ENCODE results near the gene TBXAS1.
A peak's percentile ranks its signal among the peaks of the same experiment; 100 is the strongest.

TBXAS1 gene

DNA sequence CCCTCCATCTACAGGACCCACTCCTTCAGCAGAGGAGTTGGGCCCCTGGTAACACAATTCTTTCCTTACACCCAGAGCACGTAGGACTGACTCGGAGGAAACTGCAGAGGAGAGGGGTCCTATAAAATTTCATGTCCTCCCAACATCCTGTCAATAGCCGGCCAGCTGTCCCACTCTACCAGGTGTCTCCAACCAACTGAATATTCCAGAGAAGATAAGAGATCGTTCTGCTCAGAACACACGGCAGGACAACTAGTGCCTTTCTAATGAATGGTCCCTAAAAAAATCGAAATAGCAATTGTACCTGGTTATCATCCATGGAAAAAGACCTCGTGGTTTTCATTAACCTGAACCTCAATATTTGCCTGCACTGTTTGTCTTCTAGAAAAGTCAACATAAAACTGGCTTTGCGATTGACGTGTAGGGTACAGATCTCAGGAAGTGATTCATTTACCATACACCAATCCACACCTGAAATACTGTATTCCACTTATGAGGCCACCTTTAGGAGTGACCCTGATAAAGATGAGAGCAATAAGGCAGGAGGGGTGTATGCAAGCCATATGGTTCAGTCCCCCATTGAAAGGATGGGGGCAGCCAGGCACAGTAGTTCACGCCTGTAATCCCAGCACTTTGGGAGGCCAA, 121.9 kb downstream of the TBXAS1 start:
- no peak for DNase-seq

DNA sequence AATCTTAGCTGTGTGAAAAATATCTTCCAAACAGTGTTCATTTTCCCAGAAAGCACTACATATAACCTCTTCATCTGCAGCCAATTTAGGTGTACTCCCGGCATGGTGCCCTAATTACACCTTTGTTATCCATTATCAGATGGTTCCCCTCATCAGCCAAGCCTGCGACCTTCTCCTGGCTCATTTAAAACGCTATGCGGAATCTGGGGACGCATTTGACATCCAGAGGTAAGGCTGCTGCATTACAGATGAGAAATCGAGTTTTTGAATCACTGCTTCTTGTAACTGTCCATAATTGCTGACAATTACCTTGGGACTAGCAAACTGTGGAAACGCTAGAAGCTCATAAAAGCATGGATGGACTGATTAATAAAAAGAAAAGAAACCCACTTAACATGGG, 124.2 kb downstream of the TBXAS1 start:
- peak; percentile 49 for DNase-seq

DNA sequence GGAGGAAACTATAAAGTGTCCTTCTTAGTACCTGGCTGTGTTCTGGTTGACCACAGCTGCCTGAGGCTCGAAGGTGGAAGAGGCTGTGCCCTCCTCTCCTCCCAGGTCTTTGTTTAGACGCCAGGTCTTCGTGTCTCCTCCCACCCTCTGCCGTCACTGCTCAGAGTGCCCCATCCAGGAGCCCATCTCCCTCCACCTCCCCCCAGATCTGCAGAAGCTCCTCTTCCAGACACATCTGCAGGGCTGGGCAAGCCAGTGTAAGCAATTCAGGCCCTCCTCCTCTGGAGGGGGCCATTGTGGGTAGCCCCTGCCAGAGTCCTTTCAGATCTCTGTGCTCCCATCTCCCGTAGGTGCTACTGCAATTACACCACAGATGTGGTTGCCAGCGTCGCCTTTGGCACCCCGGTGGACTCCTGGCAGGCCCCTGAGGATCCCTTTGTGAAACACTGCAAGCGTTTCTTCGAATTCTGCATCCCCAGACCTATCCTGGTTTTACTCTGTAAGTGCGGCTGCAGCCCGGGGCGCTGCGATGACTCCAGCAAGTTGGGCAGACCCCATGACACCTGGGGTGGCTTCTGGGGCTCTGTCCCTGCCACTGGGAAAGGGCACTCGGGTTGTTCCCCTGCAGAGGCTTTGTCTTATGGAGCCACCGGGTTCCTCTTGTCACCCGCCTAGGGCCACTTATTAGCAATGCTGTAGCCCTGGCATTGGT, 126.2 kb downstream of the TBXAS1 start:
- no peak for DNase-seq

DNA sequence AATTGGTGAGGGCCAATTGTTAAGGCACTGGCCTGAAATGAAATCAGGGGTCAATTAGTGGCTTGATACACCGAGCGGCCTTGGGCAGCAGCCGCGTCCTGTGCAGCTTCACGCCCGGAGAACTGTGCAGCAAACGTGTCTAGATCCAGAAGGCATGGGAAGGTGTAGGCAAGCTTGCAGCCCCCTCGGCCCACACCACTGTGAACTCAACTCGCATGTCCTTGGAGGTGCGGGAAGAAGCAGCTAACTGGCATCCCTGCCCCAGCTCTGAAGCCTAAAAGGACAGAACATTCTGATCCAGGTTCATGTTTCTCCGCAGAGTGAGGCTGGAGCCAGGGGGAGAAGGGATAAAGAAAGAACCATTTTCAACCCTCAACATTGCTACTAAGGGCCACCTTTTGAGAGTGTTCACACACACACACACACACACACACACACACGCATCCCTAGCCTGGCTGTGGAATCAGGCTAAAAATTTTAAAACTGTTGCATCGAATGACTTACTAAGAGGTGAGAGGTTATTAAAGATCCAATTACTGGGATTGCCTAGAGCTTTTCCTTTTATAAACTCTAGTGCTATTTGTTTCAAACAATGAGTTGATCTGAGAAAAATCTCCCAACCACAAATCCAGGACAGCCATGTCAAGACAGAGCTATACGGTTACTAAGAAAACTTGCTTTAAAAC, 129.7 kb downstream of the TBXAS1 start:
- no peak for DNase-seq

DNA sequence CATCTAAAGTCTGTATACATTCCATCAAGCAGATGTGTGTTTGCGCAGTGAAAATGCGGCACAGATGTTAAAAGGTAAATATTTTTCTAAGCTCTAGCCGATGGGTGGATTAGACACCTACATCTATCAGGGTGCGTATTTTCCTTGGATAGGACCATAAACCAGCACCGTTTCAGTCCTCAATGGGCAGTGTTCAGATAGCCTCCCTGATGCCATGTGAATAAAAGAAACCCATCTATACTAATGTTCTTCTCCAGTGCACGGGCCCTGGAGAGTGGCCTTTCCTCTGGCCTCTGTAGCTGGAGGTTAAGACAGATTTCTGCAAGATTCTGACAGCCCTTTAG, 130.2 kb downstream of the TBXAS1 start:
- no peak for DNase-seq

DNA sequence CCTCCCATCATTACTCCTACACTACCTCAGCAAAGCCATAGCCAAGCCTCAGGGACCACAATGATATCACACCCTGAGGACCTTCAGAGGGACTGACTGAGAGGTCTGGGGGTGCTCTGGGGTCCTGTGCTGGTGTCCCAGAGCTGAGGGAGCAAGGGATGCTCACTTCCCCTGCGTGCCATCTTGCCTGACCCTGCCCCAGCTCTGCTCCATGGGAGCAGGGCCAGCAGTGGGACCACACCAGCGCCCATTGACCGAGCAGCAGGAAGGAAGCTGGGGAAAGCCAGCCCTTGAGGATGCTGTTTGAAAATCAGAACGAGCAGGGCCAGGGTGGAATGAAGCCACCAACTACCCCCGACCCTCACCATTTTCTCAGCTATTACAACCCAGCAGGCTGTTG, 130.7 kb downstream of the TBXAS1 start:
- no peak for DNase-seq

DNA sequence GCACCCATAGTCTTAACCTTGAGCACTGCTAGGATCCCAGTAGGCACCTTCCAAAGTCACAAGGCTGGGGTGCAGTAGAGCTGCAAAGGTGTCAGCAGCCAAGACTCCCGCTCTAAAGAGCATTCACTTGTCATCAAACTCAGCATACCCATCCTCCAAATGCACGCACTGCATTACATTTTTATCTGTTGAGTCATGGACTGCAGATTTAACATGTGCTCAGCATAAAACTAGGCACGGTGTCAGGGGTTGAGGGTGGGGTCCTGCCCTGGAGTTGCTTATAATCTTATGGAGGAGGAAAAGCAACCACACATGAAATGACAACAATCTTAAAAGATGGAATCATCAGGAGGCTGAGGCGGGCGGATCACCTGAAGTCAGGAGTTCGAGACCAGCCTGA, 131.1 kb downstream of the TBXAS1 start:
- no peak for DNase-seq

DNA sequence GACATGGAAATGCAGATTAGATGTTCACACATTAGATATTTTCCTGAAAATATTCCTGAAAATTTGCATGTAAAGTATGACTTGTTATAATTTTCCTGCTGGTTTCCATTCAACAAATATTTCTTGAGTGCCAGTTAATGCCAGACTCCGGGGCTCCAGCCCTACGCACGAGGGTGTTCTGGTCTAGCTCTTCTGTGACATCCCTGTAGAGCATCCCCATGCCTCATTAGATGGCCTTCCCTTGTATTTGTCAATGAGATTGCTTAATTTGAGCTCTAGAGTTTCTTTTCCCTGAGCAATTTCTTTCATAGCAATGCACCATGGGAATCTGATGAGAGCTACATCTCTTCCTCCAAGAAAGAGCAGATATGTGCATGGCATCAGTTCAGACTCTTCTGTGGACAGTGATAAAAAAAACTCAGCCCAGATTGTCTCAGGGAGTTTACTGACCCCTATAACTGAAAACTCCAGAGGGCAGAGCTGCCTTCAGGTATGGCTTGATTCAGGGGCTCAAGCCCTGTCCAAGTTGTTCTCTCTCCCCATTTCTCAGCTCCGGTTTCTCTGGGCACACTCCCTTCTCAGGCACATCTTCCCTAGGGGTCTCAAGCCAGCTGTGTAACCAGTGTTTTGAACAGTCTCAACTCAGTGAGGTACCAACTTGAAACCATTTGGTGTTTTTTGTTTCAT, 137.0 kb downstream of the TBXAS1 start:
- DNase-seq = no peak

DNA sequence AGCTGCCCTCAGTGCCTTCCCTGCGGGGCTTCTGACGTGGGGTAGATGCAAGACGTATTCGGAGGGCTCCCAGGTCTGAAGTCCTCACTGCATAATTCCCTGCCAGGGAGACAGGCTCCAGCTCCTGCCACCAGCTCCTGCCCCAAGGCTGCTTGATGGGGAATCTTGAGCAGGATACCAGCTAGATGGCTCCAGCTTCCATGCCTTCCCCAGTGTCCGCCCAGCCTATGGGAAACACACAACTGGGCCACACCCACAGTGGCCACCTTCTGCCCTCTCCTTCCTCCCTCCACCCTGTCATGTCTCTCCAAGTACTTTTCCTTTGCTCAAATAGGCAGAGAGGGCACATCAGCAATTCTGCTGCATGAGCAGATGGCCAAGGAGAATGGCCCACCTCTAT, 137.9 kb downstream of the TBXAS1 start:
- no peak for DNase-seq

DNA sequence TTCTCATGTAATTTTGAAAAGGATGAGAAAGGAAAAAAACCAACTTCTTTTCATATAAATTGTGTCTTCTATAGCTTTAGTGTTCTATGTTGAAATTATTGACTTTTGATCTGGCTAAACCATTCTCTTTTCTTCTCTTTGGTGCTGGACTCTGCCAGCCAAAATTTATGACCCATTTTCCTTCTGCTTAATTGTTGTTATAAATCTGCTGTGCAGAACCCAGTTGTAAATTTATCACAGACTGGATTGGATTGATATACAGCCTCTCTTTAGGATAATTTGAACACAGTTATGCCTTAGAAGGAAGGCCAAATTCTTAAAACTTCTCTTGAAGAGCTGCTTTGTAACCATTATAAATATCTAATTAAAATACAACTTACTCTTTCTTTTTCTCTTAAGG, 139.9 kb downstream of the TBXAS1 start:
- DNase-seq = no peak

DNA sequence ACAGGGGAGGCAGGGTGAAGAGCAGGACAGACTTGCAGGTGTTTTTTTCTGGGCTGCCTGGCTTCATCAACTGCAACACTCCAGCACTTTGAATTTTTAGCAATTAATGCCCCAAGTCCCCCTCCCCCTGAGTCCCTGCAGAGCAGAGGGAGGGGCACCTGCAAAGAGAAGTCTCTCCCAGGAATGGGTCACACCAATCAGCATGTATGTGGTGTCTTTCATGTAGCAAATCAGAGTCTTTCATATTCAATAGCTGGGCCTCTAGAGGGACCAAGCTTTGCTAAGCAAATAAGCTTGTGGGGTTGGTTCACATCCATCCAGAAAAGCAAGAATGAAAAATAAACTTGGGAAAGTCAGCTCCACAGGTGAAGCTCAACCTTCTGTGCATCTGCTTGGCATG, 143.0 kb downstream of the TBXAS1 start:
- peak; percentile 9 for DNase-seq

DNA sequence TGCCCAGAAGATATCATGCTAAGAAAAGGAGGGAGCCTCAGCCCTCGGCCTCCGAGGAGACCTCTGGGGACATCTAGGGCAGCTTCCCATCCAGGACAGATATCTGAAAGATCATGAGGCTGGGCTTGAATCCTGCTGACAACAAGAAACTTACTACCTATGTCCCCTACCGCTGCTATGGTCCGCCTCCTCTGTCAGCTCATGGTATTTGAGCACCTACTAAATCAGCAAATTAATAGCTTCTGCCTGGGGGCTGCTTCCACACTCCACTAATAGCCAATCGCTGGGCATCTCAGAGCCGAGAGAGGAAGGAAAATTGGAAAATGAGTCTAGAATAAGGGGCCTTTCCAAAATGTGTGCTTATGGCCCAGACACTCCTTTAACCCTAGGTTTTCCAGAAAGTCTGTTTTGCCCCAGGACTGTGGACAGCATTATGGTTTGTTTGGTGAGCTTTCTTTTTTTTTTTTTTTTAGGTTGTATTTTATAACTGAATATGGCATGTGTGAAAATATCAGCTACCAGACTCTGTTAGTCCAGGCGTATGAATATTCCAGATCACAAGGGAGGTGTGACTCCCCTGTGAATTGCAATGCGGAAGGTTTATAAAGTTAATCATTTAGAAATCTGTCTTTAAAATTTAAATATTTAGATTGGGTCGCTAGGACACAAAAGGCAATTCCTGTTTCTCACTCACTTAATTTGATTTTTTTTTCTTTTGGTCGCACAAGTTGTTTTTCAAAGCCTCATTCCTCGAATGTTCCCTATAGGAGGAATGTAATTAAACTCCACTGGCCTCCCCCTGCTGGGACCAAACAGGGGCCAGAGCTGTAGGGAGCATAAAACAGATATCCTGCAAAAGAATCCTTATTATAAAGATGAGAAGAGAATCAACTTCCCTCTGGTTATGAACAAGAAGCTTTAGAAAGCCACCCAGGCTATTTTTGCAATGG, 144.3 kb downstream of the TBXAS1 start:
- no peak for DNase-seq

DNA sequence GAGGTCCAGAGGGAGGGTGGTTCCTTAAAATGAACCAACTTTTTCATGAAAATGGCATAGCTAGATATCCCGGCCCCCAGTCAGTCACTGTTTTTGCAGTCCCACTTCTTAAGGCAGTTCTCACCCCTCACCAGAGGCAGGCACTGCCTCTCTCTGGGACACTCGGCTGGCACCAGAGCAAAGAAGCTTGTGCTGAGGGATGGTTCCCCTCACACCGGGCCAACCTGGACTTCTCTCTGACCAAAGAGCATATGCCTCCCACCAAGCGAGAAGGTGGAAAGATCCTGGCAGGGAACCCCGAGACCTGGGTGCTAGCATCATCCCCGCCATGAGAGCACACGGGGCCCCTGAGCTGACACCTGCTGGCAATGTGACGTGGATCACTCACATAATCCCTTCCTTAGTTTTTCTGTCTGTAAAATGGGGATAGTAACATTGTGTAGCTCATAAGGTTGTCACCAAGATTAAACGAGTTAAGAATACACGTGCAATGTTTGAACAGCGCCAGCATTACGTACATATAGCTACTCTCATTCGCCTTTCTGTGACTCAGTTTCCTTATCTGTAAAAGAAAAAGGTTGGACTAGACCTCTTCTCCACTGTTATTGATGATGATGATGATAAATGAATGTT, 145.2 kb downstream of the TBXAS1 start:
- DNase-seq = no peak

DNA sequence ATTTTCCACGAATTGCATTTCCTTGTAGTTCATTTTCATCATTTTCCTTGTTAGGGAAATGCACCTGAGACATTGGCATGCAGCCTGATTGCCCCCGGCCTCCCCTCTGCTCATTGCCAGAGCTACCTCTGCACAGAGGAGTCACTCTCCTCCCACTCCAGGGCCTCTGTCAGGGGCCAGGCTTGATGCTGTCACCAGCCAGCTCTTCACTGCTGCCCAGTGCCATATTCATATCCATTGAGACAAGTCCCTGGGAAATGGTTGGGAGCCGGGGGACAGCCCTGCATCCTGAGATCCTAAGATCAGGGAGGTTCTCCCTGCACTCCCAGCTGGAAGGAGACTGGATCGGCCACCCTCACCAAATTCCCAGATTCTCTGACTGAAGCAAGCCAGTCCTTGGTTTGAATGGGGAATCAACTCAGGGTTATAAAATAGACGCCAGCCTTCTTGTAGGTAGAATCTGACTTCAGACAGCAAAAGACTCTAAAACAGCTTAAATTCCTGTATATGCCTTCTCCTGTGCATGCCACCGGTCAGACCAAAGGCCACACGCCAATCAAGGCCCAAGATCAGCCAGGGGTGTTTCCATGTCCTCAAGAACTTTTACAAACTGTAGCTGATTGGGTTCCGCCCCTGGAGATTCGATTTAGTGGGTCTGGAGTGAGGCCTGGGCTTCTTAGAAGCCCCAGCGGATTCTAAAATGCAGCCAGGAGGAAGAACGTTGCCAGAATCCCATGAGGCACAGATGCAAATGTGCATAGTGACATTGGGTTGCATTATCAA, 147.2 kb downstream of the TBXAS1 start:
- DNase-seq = no peak

DNA sequence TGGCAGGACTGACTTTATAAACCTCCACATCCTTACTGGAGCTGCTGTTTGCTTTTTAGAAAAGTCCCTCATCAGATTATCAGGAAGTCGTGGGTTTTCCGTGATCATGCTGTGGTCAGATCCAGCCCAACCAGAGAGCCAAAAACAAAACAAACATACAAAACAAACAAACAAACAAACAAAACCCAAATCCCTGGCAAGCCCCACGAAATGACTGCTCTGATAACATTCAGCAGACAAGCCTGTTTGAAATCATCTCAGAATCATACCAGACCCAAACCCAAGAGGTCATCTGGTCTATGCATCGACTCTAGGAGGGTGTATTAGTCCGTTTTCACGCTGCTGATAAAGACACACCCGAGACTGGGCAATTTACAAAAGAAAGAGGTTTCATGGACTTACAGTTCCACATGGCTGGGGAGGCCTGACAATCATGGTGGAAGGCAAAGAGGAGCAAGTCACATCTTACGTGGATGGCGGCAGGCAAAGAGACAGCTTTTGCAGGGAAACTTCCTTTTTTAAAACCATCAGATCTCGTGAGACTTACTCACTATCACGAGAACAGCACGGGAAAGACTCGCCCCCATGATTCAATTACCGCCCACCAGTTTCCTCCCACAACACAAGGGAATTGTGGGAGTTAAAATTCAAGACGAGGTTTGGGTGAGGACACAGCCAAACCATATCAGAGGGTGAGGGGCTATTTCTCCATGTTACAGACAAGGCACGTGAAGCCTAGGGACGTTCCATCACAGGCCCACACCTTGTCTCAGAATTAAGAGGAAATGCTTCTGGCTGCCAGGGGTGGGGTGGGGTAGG, 148.0 kb downstream of the TBXAS1 start:
- no peak for DNase-seq

DNA sequence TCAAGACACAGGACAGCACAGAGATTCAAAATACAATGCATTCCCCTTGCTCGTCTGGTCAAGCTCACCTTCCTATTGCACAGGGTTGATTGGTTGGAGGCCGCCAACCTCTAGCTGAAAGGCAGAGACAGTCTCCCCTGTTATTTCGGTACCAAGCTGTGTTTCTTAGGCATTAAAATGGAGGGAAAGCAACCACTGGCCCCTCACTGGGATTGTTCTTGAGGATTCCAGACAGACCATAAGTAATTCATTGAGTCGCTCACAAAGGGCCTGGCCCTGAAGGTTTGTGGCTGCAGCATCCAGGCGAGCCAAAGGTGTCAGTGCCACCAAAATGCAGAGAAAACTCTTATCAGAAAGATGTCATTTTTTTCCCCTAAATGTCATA, 152.4 kb downstream of the TBXAS1 start:
- no peak for DNase-seq

DNA sequence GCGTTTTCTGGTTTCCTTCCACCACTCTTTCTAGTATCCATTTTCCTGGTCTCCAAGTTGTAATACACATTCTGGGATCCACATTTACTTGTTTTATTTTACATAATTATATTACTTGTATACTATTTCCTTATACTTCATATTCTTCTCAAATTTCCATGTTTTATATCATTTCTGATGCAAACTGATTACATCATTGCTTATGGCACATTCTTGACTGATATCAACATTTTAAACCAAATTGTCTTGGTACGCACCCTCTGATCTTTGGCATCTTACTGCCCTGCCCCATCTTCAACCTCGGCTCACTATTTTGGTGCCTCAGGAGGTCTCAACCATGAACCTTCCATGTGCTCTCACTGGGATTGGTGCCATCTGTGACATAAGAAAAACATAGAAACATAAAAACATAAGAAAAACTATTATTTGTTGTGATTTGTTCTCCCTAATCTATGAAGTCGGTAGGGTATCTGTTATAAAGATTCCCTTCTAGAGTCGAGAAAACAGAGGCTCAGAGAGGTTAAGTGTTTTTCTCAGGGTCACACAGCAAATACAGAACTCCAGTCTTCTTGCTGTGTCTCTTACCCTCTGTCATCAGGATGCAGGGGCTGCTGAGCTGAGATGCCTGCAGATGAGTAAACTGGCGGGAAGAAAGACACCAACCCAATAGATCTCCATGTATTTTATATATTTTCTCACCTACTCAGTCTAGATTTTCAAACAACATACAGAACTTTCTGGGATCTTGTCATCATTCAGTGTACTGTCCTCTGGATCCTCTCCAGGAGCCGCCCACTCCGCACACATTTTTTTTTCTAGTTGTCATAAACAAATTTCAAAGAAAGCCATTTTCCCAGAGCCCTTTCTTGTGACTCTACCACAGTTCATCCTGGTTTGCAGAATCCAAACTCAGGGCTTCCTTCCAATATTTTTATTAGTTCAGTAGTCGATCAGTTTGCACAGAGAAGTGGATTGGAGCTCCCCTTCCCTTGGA, 154.2 kb downstream of the TBXAS1 start:
- no peak for DNase-seq

DNA sequence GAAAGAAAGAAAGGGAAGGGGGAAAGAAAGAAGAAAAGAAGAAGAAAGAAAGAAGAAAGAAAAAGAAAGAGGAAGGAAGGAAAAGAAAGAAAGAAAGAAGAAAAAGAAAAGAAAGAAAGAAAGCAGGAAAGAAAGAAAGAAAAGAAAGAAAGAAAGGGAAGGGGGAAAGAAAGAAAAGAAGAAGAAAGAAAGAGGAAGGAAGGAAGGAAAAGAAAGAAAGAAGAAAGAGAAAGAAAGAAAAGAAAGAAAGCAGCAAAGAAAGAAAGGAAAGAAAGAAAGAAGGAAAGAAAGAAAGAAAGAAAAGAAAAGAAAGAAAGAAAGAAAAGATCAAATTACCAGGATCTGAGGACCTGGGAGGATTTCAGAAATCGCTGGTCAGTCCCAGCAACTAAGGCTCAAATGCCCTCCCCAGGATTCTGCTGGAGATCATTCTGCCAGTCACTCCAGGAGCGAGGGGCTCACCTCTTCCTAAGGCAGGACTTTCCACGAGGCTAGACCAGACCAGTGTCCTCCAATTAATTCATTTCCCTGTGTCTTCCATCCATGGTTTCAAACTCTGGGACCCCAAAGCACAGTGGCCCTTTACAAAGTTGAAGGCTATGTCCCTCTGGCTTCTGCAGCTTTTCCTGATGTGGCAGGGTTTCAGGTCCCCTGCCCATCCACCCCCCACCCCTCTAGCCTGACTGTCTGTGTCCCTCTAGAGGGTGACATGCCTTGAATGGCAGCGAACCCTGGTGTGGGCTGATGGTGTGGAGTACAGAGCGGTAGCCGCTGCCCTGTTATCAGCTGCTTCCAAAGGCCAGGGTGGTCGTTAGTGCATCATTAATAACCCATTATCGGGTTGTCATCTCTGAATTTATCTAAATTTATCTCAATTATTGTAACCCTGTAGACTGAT, 155.8 kb downstream of the TBXAS1 start:
- no peak for DNase-seq
